NCI-H2171 (cell line): Measurements from ENCODE around the gene WDR36.
"Not testable (repeated sequence)": the region's sequence is repeated elsewhere in the genome, so short reads cannot be mapped to it uniquely, and the experiment has no call there.

Experiments
- DNase-seq: peaks from one replicate; lab custom pipeline; 2025; lab: John Stamatoyannopoulos, UW

WDR36 gene

DNA sequence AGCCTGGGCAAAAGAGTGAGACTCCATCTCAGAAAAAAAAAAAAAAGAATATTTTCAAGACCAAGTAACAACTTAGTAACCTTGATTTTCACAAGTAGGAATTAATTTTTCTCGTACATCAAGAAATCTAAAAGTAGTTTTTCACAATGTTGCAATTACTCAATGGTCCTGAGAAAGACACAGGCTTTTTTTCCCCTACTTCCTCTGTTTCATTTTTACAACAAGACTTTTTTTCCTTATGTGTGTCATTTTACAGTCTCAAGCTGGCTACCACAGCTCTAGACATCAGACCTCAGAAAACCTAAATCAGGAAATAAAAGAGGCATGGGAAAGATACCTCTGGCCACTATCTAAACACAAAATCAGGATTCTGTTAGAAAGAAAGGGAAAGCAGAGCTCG is 45.9 kb downstream of the WDR36 start:
- no peak for DNase-seq

DNA sequence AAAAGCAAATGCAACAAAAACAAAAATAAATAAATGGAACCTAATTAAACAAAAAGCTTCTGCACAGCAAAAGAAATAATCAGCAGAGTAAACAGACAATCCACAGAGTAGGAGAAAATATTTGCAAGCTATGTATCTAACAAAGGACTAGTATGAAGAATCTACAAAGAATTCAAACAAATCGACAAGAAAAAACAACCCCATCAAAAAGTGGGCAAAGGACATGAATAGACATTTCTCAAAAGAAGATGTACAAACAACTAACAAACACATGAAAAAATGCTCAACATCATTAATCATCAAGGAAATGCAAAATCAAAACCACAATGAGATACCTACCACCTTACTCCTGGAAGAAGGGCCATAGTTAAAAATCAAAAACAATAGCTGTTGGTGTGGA is 49.3 kb downstream of the WDR36 start:
- not testable (repeated sequence) for DNase-seq

DNA sequence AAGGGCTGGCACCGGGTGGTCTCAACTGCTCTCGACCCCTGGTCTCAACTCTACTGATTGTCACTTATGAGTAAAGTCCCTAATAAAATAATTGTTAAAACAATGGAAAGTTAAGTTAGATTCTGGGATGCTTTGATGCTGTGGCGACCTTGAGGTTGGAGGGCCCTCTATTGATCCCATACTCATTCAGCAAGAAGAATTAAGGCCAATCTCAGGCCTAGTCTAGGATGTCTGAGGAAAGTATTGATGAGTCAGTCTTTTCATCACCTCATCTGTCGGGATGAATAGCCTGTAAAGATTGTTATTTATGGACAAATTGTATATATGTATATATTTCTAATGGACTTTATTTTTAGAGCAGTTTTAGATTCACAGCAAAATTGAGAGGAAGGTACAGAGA is 50.8 kb downstream of the WDR36 start:
- no peak for DNase-seq

DNA sequence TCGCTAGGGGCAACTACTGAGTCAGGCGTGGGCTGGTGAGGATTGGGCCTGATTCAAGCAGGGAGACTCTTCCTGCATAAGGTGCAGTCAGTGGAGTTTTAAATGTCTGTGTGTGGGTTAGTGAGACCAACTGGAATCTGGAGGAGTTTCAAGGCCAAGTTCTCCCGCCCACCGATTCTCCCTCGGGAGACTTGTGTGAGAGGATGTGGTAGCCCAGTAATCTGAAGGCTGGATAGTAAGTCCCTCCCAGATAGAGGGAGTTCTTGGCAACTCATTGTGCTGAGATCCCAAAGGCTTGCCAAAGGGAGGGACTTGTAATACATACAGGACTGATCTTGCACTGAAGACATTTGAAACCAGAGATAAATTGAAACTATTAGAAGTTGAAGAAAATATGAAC is 51.8 kb downstream of the WDR36 start:
- no peak for DNase-seq

DNA sequence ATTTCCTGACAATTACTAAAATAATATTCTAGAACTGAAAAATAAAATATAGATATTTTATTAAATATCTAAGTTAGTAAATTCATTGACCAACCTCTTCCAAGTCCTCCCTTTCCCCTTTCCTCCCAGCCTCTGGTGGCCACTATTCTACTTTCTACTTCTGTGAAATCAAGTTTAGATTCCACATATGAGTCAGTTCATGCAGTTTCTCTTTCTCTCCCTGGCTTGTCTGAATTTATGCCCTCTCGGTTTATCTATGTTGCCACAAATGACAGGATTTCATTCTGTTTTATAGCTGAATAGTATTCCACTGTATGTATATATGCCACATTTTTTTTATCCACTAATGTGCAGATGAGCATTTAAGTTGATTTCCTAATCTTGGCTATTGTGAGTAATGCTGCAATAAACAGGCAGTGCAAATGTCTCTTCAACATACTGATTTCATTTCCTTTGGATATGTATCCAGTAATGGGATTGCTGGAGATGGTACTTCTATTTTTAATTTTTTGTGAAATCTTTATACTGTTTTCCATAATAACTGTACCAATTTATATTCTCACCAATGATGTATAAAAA is 52.3 kb downstream of the WDR36 start:
- no peak for DNase-seq

DNA sequence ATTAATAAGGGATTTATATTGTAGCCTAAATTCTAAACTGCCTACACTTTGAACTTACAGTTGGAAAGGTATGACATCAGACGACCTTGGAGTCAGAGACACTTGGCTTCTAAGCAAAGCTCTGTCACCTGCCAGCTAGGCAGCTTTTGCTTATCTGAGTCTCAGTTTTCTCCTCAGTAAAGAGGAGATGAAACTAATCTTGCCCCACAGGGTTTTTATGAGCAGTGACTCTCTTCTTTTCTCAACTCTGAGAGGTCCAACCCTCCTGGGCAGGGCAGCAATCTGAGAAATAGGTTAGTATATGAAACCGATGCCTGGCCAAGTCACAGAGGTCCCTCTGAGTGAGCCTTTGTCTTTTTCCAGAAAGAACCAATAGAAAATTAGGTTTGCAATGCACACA is 53.9 kb downstream of the WDR36 start:
- DNase-seq = no peak

DNA sequence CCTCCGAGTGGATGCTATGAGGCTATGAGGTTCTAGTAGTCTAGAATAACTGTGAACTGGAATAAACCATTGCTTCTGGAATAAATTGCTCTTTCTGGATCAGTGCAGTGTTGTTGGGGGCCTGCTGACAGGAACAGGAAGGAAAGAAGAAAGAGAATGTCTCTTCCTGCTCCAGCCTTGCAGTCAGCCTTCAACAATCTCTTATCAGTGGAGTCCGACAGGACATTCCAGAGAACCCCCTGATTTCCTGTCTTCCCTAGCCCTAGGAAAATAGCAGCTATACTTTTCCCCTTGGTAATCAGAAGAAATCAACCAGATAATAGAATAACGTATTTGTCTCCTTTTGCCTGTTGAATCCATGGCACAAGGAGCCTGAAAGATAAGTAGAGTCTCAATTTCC is 55.4 kb downstream of the WDR36 start:
- DNase-seq = no peak

DNA sequence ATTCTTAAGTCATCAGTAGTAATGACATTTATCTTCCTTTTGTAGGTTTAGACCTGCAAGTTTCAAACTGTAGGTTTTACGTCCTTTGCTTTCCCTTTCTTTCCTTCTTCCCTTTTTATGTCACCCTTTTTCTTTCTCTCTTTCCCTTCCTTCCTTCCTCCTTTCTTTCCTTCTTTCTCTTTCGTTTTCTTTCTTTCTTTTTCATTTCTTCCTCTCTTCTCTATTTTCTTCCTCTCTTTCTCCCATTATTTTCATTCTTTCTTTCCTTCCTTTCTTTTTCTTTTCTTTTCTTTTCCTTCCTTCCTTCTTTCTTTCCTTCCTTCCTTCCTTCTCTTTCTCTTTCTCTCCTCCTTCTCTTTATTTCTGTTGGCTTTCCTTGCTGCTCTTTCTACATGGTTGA is 59.9 kb downstream of the WDR36 start:
- no peak for DNase-seq

DNA sequence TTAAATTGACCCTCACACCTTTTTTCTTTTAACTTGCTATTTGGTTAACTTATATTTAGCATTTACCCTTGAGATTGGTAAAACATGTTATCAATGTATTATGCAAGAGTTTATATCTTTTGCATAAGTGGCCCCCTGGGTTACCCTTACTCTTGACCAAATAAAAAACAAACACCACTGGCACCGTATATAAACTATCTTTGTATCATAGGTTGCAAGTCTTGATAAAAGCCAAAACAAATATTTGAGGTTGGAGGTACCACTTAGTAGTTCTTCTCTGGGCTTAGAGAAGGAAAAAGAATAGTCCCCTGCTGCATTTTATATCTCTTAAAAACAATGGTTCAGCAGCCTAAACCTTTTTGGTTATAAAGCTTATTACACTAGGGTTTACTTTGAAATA is 61.3 kb downstream of the WDR36 start:
- DNase-seq = no peak

DNA sequence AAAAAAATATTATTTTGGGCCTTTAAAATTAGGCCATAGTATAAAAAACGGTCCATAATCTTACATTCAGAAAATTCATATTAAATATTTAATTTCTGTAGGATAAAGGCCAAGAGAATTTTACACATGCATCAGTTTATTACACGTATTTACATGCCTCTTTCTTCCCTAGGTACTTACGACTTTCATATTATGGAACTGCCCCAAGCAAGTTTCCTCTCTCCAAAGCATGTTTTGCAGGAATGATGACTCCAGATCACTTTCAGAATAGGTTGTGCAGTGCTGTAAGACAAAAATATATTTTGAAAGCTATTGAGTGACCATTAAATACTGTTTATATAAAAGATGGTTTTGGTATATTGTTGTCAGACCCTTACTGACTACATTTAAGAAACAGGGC is 61.8 kb downstream of the WDR36 start:
- DNase-seq = no peak

DNA sequence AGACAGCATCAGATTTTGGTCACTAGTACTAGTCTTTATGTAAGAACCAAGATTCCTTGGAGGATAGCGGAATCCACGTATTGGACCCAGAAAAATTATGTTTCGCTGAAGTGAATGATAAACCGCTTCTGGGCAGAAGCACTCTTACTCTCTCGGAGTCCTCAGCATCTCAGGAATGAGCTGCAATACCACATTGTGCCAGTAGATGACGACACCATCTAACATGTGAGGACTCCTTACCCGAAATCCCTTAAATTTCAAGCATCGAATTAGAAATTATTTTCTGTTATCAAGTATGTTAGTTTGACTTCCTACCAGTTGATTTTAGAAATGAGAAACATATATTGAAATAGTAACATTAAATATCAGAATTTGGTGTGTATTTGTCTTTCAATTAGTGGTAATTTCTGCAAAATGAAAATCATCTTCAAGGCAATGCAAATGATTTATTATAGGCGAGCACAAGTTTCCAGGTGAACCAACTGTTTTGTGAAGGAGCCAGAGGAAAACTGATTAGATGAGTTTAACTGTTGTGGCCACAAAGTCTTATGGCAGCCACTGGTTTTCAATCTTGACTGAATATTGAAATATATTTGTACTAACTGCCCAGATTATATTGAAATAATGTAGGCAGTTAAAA is 66.1 kb downstream of the WDR36 start:
- DNase-seq = peak; percentile 13

DNA sequence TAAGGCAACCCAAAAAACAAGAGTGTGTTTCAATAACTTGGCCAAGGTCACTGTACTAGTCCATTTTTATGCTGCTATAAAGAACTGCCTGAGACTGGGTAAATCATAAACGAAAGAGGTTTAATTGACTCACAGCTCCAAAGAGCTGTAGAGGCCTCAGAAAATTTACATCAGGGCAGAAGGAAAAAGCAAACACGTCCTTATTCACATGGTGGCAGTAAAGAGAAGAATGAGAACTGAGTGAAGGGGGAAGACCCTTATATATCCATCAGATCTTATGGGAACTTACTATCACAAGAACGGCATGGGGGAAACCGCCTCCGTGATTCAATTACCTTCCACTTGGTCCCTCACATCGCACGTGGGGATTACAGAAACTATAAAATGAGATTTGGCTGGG is 67.7 kb downstream of the WDR36 start:
- no peak for DNase-seq

DNA sequence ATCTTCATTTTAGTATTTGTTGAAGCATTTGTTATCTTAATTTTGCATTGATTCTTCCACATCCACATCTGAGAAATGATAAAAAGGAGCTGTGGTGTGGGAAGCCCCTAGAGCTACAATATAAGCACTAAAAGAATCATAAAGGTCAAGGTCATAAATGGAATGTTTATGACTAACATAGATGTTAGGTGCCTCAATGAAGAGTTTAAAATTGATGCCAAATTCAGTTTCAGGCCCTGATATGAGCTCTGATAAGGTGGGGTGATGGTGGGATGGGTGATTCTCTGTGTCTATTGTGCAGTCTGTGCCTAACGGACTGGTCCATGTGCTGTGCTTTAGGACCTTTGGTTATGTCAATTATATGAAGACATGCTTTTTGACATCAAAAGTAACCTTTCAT is 70.9 kb downstream of the WDR36 start:
- no peak for DNase-seq

DNA sequence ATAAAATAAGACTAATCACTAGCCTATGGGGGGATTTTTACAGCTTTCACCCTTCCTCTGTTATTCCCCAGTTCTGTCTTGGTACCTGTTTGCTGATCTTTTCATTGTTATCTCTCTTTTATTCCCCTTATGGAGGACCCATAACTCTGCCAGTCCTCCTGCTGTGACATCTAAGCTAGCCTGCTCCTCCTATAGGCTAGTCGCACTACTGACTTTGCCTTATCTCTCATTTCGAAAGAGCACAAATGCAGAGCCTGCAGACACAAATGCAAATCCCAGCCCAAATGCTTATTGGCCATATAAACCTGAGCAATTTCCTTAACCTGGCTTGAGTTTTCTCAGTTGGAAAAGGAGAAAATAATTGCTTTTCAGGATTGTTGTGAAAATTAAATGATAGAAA is 72.9 kb downstream of the WDR36 start:
- no peak for DNase-seq

DNA sequence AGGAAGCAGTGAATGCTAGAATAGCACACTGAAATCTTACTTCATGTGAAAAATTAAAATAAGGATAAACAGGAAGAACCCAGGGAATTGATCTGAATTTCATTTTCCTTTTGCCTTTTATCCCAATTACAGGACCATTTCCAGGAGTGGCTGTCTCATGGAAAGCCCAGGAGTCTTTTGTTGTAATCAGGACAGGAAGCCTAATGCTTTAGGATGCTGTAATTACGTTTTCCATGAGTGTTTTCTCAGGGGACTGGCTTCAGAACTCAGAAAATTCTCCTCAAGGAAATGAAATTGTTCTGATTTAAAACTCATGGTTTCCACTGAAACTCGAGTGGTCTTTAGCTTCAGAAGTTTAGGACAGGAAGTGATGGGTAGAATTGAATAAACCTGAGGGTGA is 75.4 kb downstream of the WDR36 start:
- no peak for DNase-seq

DNA sequence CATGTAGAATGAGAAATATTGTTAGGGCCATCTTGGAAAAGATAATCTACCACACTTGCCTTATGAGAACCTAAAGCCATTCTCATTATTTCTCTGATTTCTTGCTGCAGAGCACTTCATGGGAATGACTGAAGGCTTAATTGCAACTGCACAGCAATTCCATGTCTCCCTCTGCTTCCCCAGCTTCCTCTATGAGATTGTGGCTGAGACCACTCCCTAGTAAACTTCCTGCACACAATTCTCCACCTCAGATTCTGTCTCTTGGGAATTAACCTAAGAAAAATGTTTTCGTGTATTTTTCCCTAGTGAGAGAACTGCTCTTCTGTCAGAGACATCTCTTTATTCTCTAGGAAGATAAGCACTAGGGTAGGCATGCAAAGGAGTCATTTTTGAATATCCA is 76.5 kb downstream of the WDR36 start:
- no peak for DNase-seq

DNA sequence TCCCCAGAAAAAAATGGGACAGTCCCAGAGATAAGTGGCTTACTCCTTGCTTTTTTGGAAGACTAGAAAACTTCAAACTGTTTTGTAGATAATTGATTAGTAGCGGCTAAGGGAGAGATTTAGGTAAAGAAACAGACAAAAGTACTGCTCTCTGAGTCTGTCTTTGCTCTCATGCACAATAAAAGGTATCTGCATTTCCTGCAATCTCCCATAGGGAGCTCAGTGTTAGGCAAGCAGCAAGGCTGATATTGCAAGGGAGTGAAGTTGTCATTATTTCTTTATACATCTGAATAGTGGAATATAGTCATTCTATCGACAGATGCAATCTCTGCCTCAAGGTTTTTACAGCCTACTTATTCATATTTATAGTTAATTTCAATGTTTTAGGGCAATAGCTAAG is 77.1 kb downstream of the WDR36 start:
- DNase-seq = no peak

DNA sequence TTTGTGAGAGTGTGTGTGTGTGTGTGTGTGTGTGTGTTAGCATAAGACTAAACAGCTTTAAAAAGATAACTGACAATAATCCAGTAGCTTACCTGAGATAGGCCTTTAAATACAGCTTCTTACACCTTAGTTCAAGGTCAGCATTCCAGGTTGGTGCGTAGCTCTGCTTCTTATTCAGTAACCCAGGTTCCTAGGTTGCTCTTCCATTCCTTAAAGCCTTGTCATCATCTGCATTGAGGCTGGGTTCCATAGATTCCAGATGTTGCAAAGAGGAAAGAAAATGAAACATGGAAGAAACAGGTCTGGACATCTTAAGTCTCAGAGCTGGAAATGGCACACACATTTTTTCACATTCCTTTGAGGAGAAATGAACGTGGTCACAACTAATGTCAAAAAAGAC is 78.1 kb downstream of the WDR36 start:
- DNase-seq = no peak

DNA sequence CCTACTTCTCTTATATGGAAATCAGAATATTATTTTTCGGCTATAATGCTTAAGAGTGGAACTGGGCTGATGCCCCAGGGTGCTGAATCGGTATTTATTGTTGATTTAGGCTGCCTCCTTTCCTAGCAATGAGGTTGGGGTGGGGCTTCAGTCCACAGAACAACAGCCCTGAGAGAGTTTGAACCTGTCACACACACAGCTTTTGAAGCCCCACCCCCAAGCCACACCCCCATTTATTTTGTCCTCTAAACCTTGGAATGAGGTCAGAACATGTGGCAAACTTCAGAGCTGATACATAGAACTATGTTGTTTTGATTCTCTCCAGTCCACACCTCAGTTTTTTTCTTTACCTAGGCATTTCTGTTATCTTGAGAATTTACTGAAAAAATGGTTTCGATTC is 80.4 kb downstream of the WDR36 start:
- no peak for DNase-seq

DNA sequence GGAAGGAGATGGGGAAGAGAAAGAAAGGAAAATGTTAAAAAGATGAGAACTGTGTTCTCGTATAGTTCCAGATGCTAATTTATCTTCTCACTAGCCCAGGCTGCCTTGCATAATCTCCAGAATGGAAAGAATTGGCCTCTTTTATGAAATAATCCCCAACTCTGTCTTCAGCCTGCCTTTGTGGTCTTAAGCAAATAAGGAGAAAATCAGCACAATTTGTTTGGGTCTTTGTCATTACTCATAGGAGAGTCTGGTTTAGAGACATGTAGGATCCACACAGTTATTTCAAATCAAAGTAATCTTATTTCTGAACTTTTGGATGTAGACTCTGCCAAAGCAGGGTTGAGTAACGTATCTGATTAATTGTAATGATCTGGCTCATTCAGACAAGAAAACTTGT is 81.3 kb downstream of the WDR36 start:
- DNase-seq = no peak
